IMR-90 (cell line): Measurements from ENCODE around the gene DDN. TPM values are rescaled to one million over a fixed set of nuclear protein-coding genes. Genes with fewer than 3 reads are reported as not detected.

Experiments used
- ATAC-seq: fragments of 200-7000 bp; cut with Tn5 transposase; 2 replicates; pipeline ENCODE4 v1.9.1; 2020; ENCODE audit warnings: low read depth, mild to moderate bottlenecking, moderate library complexity
- BruUV-seq: library from RNA; stranded (reverse); fragments of 400-500 nt; replicated peaks from 2 replicates; lab custom pipeline; 2021; lab: Mats Ljungman, UMichigan
- CTCF ChIA-PET: fragments of 300-600 bp; formaldehyde crosslinking; extraction: SDS; loops from one replicate; lab custom pipeline; 2021; ENCODE audit warnings: antibody characterized with exemption; lab: Yijun Ruan, JAX
- POLR2A ChIA-PET: fragments of 300-600 bp; sonication (Branson Sonifier 250); formaldehyde crosslinking; loops from one replicate; lab custom pipeline; 2022; ENCODE audit warnings: antibody characterized with exemption; ENCODE audit not compliant: unreplicated experiment; lab: Charles Lee
- DNase-seq: peaks from one replicate; pipeline ENCODE4 v3.0.0; 2013
- H2AFZ ChIP-seq: replicated peaks from 2 replicates; pipeline ENCODE3; 2013; ENCODE audit warnings: low read length, mild to moderate bottlenecking; ENCODE audit not compliant: poor library complexity
- H2AK5ac ChIP-seq: 2 replicates; pipeline ENCODE4 v1.6.1; 2013; ENCODE audit warnings: low read depth, low read length, inconsistent platforms
- H2AK9ac ChIP-seq: replicated peaks from 2 replicates; pipeline ENCODE3; 2013; ENCODE audit warnings: mild to moderate bottlenecking, low read depth, low read length, moderate library complexity; ENCODE audit not compliant: poor library complexity
- H2BK120ac ChIP-seq: 2 replicates; pipeline ENCODE4 v1.6.1; 2013; ENCODE audit warnings: low read depth, low read length, inconsistent platforms
- H2BK15ac ChIP-seq: 3 replicates; pipeline ENCODE4 v1.6.1; 2013; ENCODE audit warnings: low read depth, low read length, inconsistent platforms
- H2BK20ac ChIP-seq: 2 replicates; pipeline ENCODE4 v1.6.1; 2013; ENCODE audit warnings: low read depth, mild to moderate bottlenecking, inconsistent platforms, low read length, moderate library complexity
- H2BK5ac ChIP-seq: 2 replicates; pipeline ENCODE4 v1.6.1; 2013; ENCODE audit warnings: mild to moderate bottlenecking, low read depth, low read length, inconsistent platforms; ENCODE audit not compliant: poor library complexity, severe bottlenecking
- H3K14ac ChIP-seq: replicated peaks from 2 replicates; pipeline ENCODE4 v1.6.1; 2013; ENCODE audit warnings: low read depth, low read length, inconsistent platforms
- H3K18ac ChIP-seq: 2 replicates; pipeline ENCODE4 v1.6.1; 2013; ENCODE audit warnings: low read depth, low read length, control low read depth
- H3K23ac ChIP-seq: 2 replicates; pipeline ENCODE4 v1.6.1; 2013; ENCODE audit warnings: low read depth, low read length, inconsistent platforms
- H3K27ac ChIP-seq: 2 replicates; pipeline ENCODE4 v1.5.1; 2013; ENCODE audit warnings: mild to moderate bottlenecking, control low read depth, low read length; ENCODE audit not compliant: insufficient read depth
- H3K27me3 ChIP-seq: 2 replicates; pipeline ENCODE4 v1.6.1; 2013; ENCODE audit warnings: low read length; ENCODE audit not compliant: control insufficient read depth, insufficient read depth
- H3K36me3 ChIP-seq: 2 replicates; pipeline ENCODE4 v1.6.1; 2013; ENCODE audit warnings: low read length, mixed read lengths; ENCODE audit not compliant: control insufficient read depth, insufficient read depth
- H3K4ac ChIP-seq: 2 replicates; pipeline ENCODE4 v1.6.1; 2013; ENCODE audit warnings: low read depth, low read length, inconsistent platforms
- H3K4me1 ChIP-seq: 2 replicates; pipeline ENCODE4 v1.6.1; 2013; ENCODE audit warnings: low read length, mixed read lengths; ENCODE audit not compliant: control insufficient read depth, insufficient read depth
- H3K4me2 ChIP-seq: 2 replicates; pipeline ENCODE4 v1.6.1; 2013; ENCODE audit warnings: low read depth, mild to moderate bottlenecking, control low read depth, low read length, moderate library complexity
- H3K4me3 ChIP-seq: 2 replicates; pipeline ENCODE4 v1.5.1; 2013; ENCODE audit warnings: low read depth, mild to moderate bottlenecking, control low read depth, low read length, moderate library complexity; ENCODE audit not compliant: insufficient read depth
- H3K56ac ChIP-seq: 2 replicates; pipeline ENCODE4 v1.6.1; 2013; ENCODE audit warnings: low read length, inconsistent platforms; ENCODE audit not compliant: insufficient read depth; ENCODE audit errors: extremely low read depth
- H3K79me1 ChIP-seq, 2 experiments: 2 replicates each; pipeline ENCODE4 v1.6.1; 2013; ENCODE audit warnings: low read length in 2 of 2, inconsistent platforms in 1 of 2, low read depth in 1 of 2
- H3K9ac ChIP-seq: 2 replicates; pipeline ENCODE4 v1.6.1; 2013; ENCODE audit warnings: low read depth, low read length, control low read depth
- H3K9me1 ChIP-seq: 2 replicates; pipeline ENCODE4 v1.6.1; 2013; ENCODE audit warnings: low read length, inconsistent platforms; ENCODE audit not compliant: insufficient read depth
- H3K9me3 ChIP-seq: 2 replicates; pipeline ENCODE4 v1.6.1; 2013; ENCODE audit warnings: low read length; ENCODE audit not compliant: control insufficient read depth, insufficient read depth
- H4K20me1 ChIP-seq: 2 replicates; pipeline ENCODE4 v1.6.1; 2013; ENCODE audit warnings: low read length, inconsistent platforms; ENCODE audit not compliant: insufficient read depth
- H4K5ac ChIP-seq: 2 replicates; pipeline ENCODE4 v1.6.1; 2013; ENCODE audit warnings: mild to moderate bottlenecking, low read depth, low read length, control low read depth
- H4K8ac ChIP-seq, 2 experiments: 2 replicates each; pipeline ENCODE4 v1.6.1; 2013; ENCODE audit warnings: low read depth in 2 of 2, low read length in 2 of 2, control low read depth in 1 of 2, inconsistent platforms in 1 of 2
- H4K91ac ChIP-seq: 2 replicates; pipeline ENCODE4 v1.6.1; 2013; ENCODE audit warnings: low read depth, low read length, inconsistent platforms; ENCODE audit not compliant: insufficient read depth
- BHLHE40 ChIP-seq: fragments of 150-350 bp; IDR thresholded peaks from 2 replicates; pipeline ENCODE4 v1.6.1; 2016; ENCODE audit warnings: mild to moderate bottlenecking, low read depth, low read length
- CEBPB ChIP-seq: IDR thresholded peaks from 2 replicates; pipeline ENCODE4 v1.6.1; 2012; ENCODE audit warnings: low read depth, low read length, improper control_type of control experiment
- CHD1 ChIP-seq: IDR thresholded peaks from 2 replicates; pipeline ENCODE4 v1.6.1; 2012; ENCODE audit warnings: low read depth, low read length, improper control_type of control experiment
- CTCF ChIP-seq: conservative IDR thresholded peaks from 2 replicates; pipeline ENCODE4 v1.5.1; 2012; ENCODE audit warnings: mild to moderate bottlenecking, low read depth, low read length, improper control_type of control experiment
- ELK1 ChIP-seq: fragments of 150-350 bp; IDR thresholded peaks from 2 replicates; pipeline ENCODE4 v1.6.1; 2016; ENCODE audit warnings: low read depth, mild to moderate bottlenecking, low read length, moderate library complexity, borderline replicate concordance
- FOS ChIP-seq: fragments of 150-350 bp; IDR thresholded peaks from 2 replicates; pipeline ENCODE4 v1.6.1; 2016; ENCODE audit warnings: low read depth, low read length
- MXI1 ChIP-seq: IDR thresholded peaks from 2 replicates; pipeline ENCODE4 v1.6.1; 2012; ENCODE audit warnings: low read depth, mild to moderate bottlenecking, low read length, moderate library complexity, borderline replicate concordance
- POLR2A ChIP-seq: IDR thresholded peaks from 2 replicates; pipeline ENCODE4 v1.6.1; 2012; ENCODE audit warnings: mild to moderate bottlenecking, low read depth, low read length
- RCOR1 ChIP-seq: IDR thresholded peaks from 2 replicates; pipeline ENCODE4 v1.6.1; 2012; ENCODE audit warnings: mild to moderate bottlenecking, low read length, improper control_type of control experiment; ENCODE audit not compliant: insufficient replicate concordance
- SMC3 ChIP-seq: fragments of 150-350 bp; IDR thresholded peaks from 2 replicates; pipeline ENCODE4 v1.6.1; 2016; ENCODE audit warnings: low read depth, mild to moderate bottlenecking, antibody characterized with exemption, low read length, moderate library complexity
- USF2 ChIP-seq: fragments of 150-350 bp; IDR thresholded peaks from 2 replicates; pipeline ENCODE4 v1.6.1; 2017; ENCODE audit warnings: mild to moderate bottlenecking, antibody characterized with exemption, low read length, low read depth
- WGBS, 2 experiments: methylation state at CpG; one replicate each; pipeline versions ENCODE4 v1.1.5 to v1.1.7; 2013; ENCODE audit warnings: missing lambda C conversion rate in 2 of 2; ENCODE audit not compliant: insufficient read length in 1 of 2; ENCODE audit errors: extremely low coverage in 2 of 2; 5-methylcytosine and 5-hydroxymethylcytosine counted together
- dilution Hi-C: fragments of 300-500 bp; cut with HindIII; formaldehyde crosslinking; loops from one replicate; pipeline ENCODE4 v1.14.3; 2018; ENCODE audit warnings: low sequenced_read_pairs; ENCODE audit not compliant: unreplicated experiment
- in situ Hi-C: fragments of 300-500 bp; cut with MboI; formaldehyde crosslinking; loops from 3 replicates; pipeline ENCODE4 v1.14.3; 2019; ENCODE audit warnings: low sequenced_read_pairs, inconsistent platforms, mixed read lengths
- intact Hi-C: fragments of 100-400 bp; cut with micrococcal nuclease; formaldehyde crosslinking; loops from 2 replicates; pipeline ENCODE4 v1.10.0; 2022
- polyA plus RNA-seq, 3 experiments: library from polyadenylated mRNA; depleted of rRNA; stranded (reverse); fragments of >200 nt; gene quantifications; 2 replicates each; pipeline ENCODE4 v1.2.3, GENCODE V29; 2012; ENCODE audit warnings: low replicate concordance in 1 of 3
- total RNA-seq: library from RNA; depleted of rRNA; stranded (reverse); fragments of >200 nt; gene quantifications from 2 replicates; pipeline ENCODE4 v1.2.3, GENCODE V29; 2012

The DDN gene
- total and polyA plus RNA-seq, 2 of the 4 experiments (the other 2 are of a cell fraction), result 0.18 to 0.21 TPM

GRCh38 chr12:49036029-49036428, 36.9 kb upstream of the DDN start (continued):
- TF ChIP-seq RCOR1 (no peak), CHD1 (no peak), POLR2A (no peak), FOS (no peak)

- CTCF ChIA-PET, result interaction anchor here (0.6 kb wide), 1 partner anchor 29 kb away, joined by 3 read pairs; no protein-coding TSS in a partner anchor
- Histone ChIP-seq H4K91ac (no peak overlapping the region), H3K9me3 (no peaks in the 10 kb centered on the region), H3K18ac (no peak overlapping the region), H3K4me1 (no peaks in the 10 kb centered on the region), H2BK15ac (no peak overlapping the region), H2AK9ac (no peak overlapping the region), H3K23ac (no peak overlapping the region), H3K4me3 (no peak overlapping the region), H2BK5ac (no peak overlapping the region), H2BK20ac (no peak overlapping the region), H2BK120ac (no peak overlapping the region), H3K9ac (no peak overlapping the region), H2AK5ac (no peak overlapping the region), H3K56ac (no peak overlapping the region), H3K36me3 (peaks cover 84% of the 10 kb centered on the region), H3K27me3 (no peaks in the 10 kb centered on the region), H4K5ac (no peak overlapping the region), H4K20me1 (peaks cover 21% of the 10 kb centered on the region), H2AFZ (no peak overlapping the region), H4K8ac (no peak overlapping the region), H3K4me2 (no peak overlapping the region), H3K4ac (no peak overlapping the region), H3K27ac (no peak overlapping the region), H3K9me1 (no peaks in the 10 kb centered on the region), H3K14ac (no peak overlapping the region), H3K79me1 (peaks cover 29 to 58% of the 10 kb centered on the region in 2 experiments)
- BruUV-seq, result no TSS peak
- intact Hi-C loops (no loop called here), dilution Hi-C loops (no loop called here), in situ Hi-C loops (no loop called here)
- 100% methylated on average over 2 of the region's 4 CpGs; no CpG with 5 or more reads in 1 of the 2 experiments for WGBS, 2 experiments
- DNase-seq (no peak), ATAC-seq (no peak)
- POLR2A ChIA-PET, result no interaction called here
- TF ChIP-seq FOS (no peak), CTCF (no peak), USF2 (no peak), CEBPB (no peak), MXI1 (no peak), BHLHE40 (no peak), SMC3 (no peak), ELK1 (no peak), CHD1 (no peak)
These were observed 35.1 kb upstream of the DDN start for GRCh38 chr12:49034286-49034622.
